ENCODE measurements around the gene ADCY4. TPM values are rescaled to one million over a fixed set of nuclear protein-coding genes. Genes with fewer than 3 reads are reported as not detected.
A peak's percentile ranks its signal among the peaks of the same experiment; 100 is the strongest.

The ADCY4 gene
- total and polyA plus RNA-seq, 2 experiments from 2014 or later, result 0.22 to 0.38 TPM

DNA sequence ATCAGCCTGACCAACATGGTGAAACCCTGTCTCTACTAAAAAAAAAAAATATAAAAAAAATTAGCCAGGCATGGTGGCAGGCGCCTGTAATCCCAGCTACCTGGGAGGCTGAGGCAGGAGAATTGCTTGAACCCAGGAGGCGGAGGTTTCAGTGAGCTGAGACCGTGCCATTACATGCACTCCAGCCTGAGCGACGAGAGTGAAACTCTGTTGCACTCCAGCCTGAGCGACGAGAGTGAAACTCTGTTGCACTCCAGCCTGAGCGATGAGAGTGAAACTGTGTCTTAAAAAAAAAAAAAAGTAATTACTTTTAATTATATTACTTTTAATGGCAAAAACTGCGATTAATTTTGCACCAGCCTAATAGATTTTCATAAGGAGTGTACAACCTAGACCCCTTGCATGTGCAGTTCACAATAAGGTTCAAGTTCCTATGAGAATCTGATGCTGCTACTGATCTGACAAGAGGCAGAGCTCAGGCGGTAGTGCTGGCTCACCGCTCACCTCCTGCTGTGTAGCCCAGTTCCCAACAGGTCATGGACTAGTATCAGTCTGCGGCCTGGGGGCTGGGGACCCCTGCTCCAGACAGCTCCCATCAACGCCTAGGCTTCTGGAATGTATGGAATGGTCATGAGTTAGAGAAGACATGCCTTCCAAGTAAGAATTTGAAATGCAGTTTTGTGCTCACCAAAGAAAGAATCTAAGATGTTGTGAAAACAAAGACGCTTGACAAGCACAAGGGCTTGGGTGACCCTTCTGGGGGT is 13.5 kb downstream of the ADCY4 start:
- TF ChIP-seq EZH2 (IDR thresholded peaks at IDR 0.05; ENCODE audit: insufficient read depth, poor library complexity, severe bottlenecking) (no peak), EZH2phosphoT487 (IDR thresholded peaks at IDR 0.05; ENCODE audit: insufficient read depth, low read depth) (no peak)
- H3K27ac ChIP-seq, result no peak overlapping the region
- H3K27me3 ChIP-seq (replicated peaks; ENCODE audit: insufficient read depth), result no peaks in the 10 kb centered on the region; the same call in 1 of the 2 replicates
- no peak overlapping the region for H3K9ac ChIP-seq
- no peak overlapping the region for H3K4me3 ChIP-seq
- no peak overlapping the region for H2AFZ ChIP-seq
- in situ Hi-C loops (cut with MboI), result no loop called here
- H3K4me2 ChIP-seq (ENCODE audit: unreplicated experiment), result no peak overlapping the region
- H3K9me2 ChIP-seq (ENCODE audit: insufficient read depth), result no peaks in the 10 kb centered on the region
- WGBS, 2 experiments (ENCODE audit: low coverage in 1 of 2, low lambda C conversion rate in 2 of 2, missing lambda C conversion rate in 2 of 2), result 74 to 78% methylated on average over 14 of the region's 14 CpGs
- no peaks in the 10 kb centered on the region for H3K79me2 ChIP-seq (ENCODE audit: insufficient read depth)
- H3K36me3 ChIP-seq (ENCODE audit: low read depth), result no peaks in the 10 kb centered on the region
- H4K20me1 ChIP-seq (ENCODE audit: insufficient read depth), result no peaks in the 10 kb centered on the region
- no peaks in the 10 kb centered on the region for H3K9me3 ChIP-seq (ENCODE audit: low read depth)
- peaks cover 12% of the 10 kb centered on the region for H3K4me1 ChIP-seq (ENCODE audit: insufficient read depth)
- no peak for DNase-seq
- peaks cover 14% of the 10 kb centered on the region; the same call in 1 of the 2 replicates for H3F3A ChIP-seq (ENCODE audit: insufficient read depth)

DNA sequence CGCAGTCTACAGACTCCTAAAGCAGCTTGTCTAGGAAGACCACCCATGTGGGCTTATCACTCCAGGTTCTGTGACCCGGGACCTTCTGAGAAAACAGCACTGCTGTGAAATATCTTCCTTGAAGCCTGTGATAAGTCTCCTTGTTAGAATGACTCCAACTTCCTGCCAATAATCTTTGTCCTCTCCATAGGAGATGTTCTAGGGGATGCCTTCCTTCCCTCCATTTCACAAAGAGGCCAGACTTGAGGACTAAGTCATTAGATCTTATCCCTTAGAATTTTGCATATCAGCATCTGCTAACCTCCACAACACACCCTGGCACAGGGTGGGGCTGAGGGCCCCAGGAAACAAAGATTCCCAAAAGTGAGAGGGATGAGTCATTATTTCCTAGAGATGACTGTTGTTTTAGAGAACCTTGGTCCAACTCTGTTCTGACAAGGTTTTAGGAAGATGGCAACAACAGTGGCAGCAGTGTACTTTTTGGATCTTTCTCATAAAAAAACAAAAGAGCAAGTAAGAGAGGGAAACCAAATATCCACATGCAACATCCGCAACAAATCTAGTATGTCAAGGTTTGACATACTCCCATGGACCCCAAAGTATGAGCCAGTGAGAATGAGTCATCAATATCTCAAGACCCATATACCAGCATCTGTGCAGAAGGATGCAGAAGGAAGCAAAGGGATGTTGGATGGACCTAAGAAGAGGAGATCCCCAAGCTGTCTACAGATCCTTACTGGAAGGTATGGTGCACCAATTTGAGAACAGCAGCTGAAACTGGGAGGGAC is 17.5 kb downstream of the ADCY4 start:
- Histone ChIP-seq H3F3A (ENCODE audit: insufficient read depth) (peaks cover 14% of the 10 kb centered on the region; the same call in 1 of the 2 replicates), H3K4me2 (ENCODE audit: unreplicated experiment) (no peak overlapping the region), H3K9ac (no peak overlapping the region), H3K9me3 (ENCODE audit: low read depth) (no peaks in the 10 kb centered on the region), H2AFZ (no peak overlapping the region), H3K4me1 (ENCODE audit: insufficient read depth) (peaks cover 13% of the 10 kb centered on the region), H3K79me2 (ENCODE audit: insufficient read depth) (no peaks in the 10 kb centered on the region), H3K27me3 (replicated peaks; ENCODE audit: insufficient read depth) (no peaks in the 10 kb centered on the region; the same call in 1 of the 2 replicates), H3K36me3 (ENCODE audit: low read depth) (no peaks in the 10 kb centered on the region), H3K27ac (no peak overlapping the region), H3K9me2 (ENCODE audit: insufficient read depth) (no peaks in the 10 kb centered on the region), H4K20me1 (ENCODE audit: insufficient read depth) (no peaks in the 10 kb centered on the region), H3K4me3 (no peak overlapping the region)
- WGBS, 2 experiments (ENCODE audit: low coverage in 1 of 2, low lambda C conversion rate in 2 of 2, missing lambda C conversion rate in 2 of 2), result 82 to 85% methylated on average over 3 of the region's 3 CpGs
- TF ChIP-seq EZH2phosphoT487 (IDR thresholded peaks at IDR 0.05; ENCODE audit: insufficient read depth, low read depth), result no peak
- no peak for TF ChIP-seq EZH2 (IDR thresholded peaks at IDR 0.05; ENCODE audit: insufficient read depth, poor library complexity, severe bottlenecking)
- in situ Hi-C loops (cut with MboI), result no loop called here
- DNase-seq, result peak; percentile 80

DNA sequence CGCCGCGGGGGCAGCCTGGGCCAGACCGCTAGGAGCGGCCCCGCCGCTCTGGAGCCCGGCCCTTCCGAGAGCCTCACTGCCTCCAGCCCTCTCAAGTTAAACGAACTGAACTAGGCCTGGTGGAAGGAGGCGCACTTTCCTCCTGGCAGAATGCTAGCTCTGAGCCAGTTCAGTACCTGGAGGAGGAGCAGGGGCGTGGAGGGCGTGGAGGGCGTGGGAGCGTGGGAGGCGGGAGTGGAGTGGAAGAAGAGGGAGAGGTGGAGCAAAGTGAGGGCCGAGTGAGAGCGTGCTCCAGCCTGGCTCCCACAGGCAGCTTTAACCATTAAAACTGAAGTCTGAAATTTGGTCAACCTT is 18.3 kb downstream of the ADCY4 start:
- H2AFZ ChIP-seq, result no peak overlapping the region
- H3K27ac ChIP-seq, result no peak overlapping the region
- TF ChIP-seq EZH2phosphoT487 (IDR thresholded peaks at IDR 0.05; ENCODE audit: insufficient read depth, low read depth) (no peak), EZH2 (IDR thresholded peaks at IDR 0.05; ENCODE audit: insufficient read depth, poor library complexity, severe bottlenecking) (no peak)
- no peaks in the 10 kb centered on the region; the same call in 1 of the 2 replicates for H3K27me3 ChIP-seq (replicated peaks; ENCODE audit: insufficient read depth)
- H3F3A ChIP-seq (ENCODE audit: insufficient read depth), result peaks cover 14% of the 10 kb centered on the region
- H3K79me2 ChIP-seq (ENCODE audit: insufficient read depth), result no peaks in the 10 kb centered on the region
- H3K4me2 ChIP-seq (ENCODE audit: unreplicated experiment), result no peak overlapping the region
- H3K36me3 ChIP-seq (ENCODE audit: low read depth), result no peaks in the 10 kb centered on the region
- H3K4me1 ChIP-seq (ENCODE audit: insufficient read depth), result peaks cover 18% of the 10 kb centered on the region
- no peak overlapping the region for H3K9ac ChIP-seq
- H4K20me1 ChIP-seq (ENCODE audit: insufficient read depth), result no peaks in the 10 kb centered on the region
- DNase-seq, result no peak
- in situ Hi-C loops (cut with MboI), result no loop called here
- H3K9me3 ChIP-seq (ENCODE audit: low read depth), result no peaks in the 10 kb centered on the region
- no peak overlapping the region for H3K4me3 ChIP-seq
- H3K9me2 ChIP-seq (ENCODE audit: insufficient read depth), result no peaks in the 10 kb centered on the region
- 27 to 38% methylated on average over 15 to 18 of the region's 18 CpGs for WGBS, 2 experiments (ENCODE audit: low coverage in 1 of 2, low lambda C conversion rate in 2 of 2, missing lambda C conversion rate in 2 of 2)

DNA sequence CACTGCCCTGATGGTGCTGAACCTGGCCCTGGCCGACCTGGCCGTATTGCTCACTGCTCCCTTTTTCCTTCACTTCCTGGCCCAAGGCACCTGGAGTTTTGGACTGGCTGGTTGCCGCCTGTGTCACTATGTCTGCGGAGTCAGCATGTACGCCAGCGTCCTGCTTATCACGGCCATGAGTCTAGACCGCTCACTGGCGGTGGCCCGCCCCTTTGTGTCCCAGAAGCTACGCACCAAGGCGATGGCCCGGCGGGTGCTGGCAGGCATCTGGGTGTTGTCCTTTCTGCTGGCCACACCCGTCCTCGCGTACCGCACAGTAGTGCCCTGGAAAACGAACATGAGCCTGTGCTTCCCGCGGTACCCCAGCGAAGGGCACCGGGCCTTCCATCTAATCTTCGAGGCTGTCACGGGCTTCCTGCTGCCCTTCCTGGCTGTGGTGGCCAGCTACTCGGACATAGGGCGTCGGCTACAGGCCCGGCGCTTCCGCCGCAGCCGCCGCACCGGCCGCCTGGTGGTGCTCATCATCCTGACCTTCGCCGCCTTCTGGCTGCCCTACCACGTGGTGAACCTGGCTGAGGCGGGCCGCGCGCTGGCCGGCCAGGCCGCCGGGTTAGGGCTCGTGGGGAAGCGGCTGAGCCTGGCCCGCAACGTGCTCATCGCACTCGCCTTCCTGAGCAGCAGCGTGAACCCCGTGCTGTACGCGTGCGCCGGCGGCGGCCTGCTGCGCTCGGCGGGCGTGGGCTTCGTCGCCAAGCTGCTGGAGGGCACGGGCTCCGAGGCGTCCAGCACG is 18.9 kb downstream of the ADCY4 start:
- H3K79me2 ChIP-seq (ENCODE audit: insufficient read depth), result no peaks in the 10 kb centered on the region
- WGBS, 2 experiments (ENCODE audit: low coverage in 1 of 2, low lambda C conversion rate in 2 of 2, missing lambda C conversion rate in 2 of 2), result 36 to 44% methylated on average over 63 to 69 of the region's 70 CpGs
- H3K4me1 ChIP-seq (ENCODE audit: insufficient read depth), result peaks cover 20% of the 10 kb centered on the region
- H3K4me3 ChIP-seq, result no peak overlapping the region
- H3K4me2 ChIP-seq (ENCODE audit: unreplicated experiment), result no peak overlapping the region
- peak; percentile 36 for DNase-seq
- no peak overlapping the region; the same call in 1 of the 2 replicates for H2AFZ ChIP-seq
- peaks cover 14% of the 10 kb centered on the region for H3F3A ChIP-seq (ENCODE audit: insufficient read depth)
- TF ChIP-seq EZH2phosphoT487 (IDR thresholded peaks at IDR 0.05; ENCODE audit: insufficient read depth, low read depth) (no peak), EZH2 (IDR thresholded peaks at IDR 0.05; ENCODE audit: insufficient read depth, poor library complexity, severe bottlenecking) (no peak)
- H3K9me2 ChIP-seq (ENCODE audit: insufficient read depth), result no peaks in the 10 kb centered on the region
- in situ Hi-C loops (cut with MboI), result no loop called here
- H3K27ac ChIP-seq, result no peak overlapping the region
- no peak overlapping the region for H3K9ac ChIP-seq
- H3K27me3 ChIP-seq (replicated peaks; ENCODE audit: insufficient read depth), result no peaks in the 10 kb centered on the region; the same call in 1 of the 2 replicates
- H4K20me1 ChIP-seq (ENCODE audit: insufficient read depth), result no peaks in the 10 kb centered on the region
- no peaks in the 10 kb centered on the region for H3K36me3 ChIP-seq (ENCODE audit: low read depth)
- no peaks in the 10 kb centered on the region for H3K9me3 ChIP-seq (ENCODE audit: low read depth)

Data from GM23248 (cell line).